Keratinocyte (primary cell): Measurements from ENCODE around the gene RASGRF2. TPM values are rescaled to one million over a fixed set of nuclear protein-coding genes. Genes with fewer than 3 reads are reported as not detected.

ENCODE experiments used
- DNase-seq: peaks from one replicate; pipeline ENCODE4 v3.0.0-alpha.2; 2011; ENCODE audit warnings: low read depth, missing footprints, low spot score
- FAIRE-seq: peaks from 2 replicates; lab custom pipeline; 2011; peaks lifted over from hg19 to GRCh38; lab: Jason Lieb, UNC
- H2AFZ ChIP-seq: 2 replicates; pipeline ENCODE4 v1.6.0; 2012; ENCODE audit warnings: low read length, control low read depth, inconsistent platforms; ENCODE audit not compliant: control insufficient read depth
- H3K27ac ChIP-seq: 2 replicates; pipeline ENCODE4 v1.5.1; 2011; ENCODE audit warnings: low read length; ENCODE audit not compliant: control insufficient read depth, insufficient read depth
- H3K27me3 ChIP-seq: 3 replicates; pipeline ENCODE4 v1.6.0; 2011; ENCODE audit warnings: low read length; ENCODE audit not compliant: control insufficient read depth, insufficient read depth; ENCODE audit errors: extremely low read depth
- H3K36me3 ChIP-seq, 2 experiments: 2 replicates in 1 of 2; 3 replicates in 1 of 2; pipeline ENCODE4 v1.5.1; 2011; ENCODE audit warnings: low read length in 2 of 2, mild to moderate bottlenecking in 1 of 2; ENCODE audit not compliant: control insufficient read depth in 2 of 2, insufficient read depth in 2 of 2; ENCODE audit errors: extremely low read depth in 1 of 2
- H3K4me1 ChIP-seq: 3 replicates; pipeline ENCODE4 v1.5.1; 2011; ENCODE audit warnings: low read length; ENCODE audit not compliant: control insufficient read depth, insufficient read depth; ENCODE audit errors: extremely low read depth
- H3K4me2 ChIP-seq: 3 replicates; pipeline ENCODE4 v1.6.0; 2011; ENCODE audit warnings: low read depth, low read length; ENCODE audit not compliant: control insufficient read depth, insufficient read depth; ENCODE audit errors: extremely low read depth
- H3K4me3 ChIP-seq, 3 experiments: fragments of 200-600 bp in 1 of 3; sonication (generic) in 1 of 3; 2 replicates in 2 of 3; 3 replicates in 1 of 3; pipeline ENCODE4 v1.5.1; 2011 to 2016; ENCODE audit warnings: low read length in 3 of 3, mild to moderate bottlenecking in 3 of 3, control low read depth in 2 of 3, inconsistent platforms in 1 of 3, low read depth in 1 of 3, mixed read lengths in 1 of 3, mixed run types in 1 of 3, moderate library complexity in 1 of 3; ENCODE audit not compliant: control insufficient read depth in 2 of 3, insufficient read depth in 2 of 3; ENCODE audit errors: extremely low read depth in 1 of 3
- H3K79me2 ChIP-seq: 2 replicates; pipeline ENCODE4 v1.6.0; 2012; ENCODE audit warnings: low read length; ENCODE audit not compliant: control insufficient read depth, insufficient read depth
- H3K9ac ChIP-seq: 3 replicates; pipeline ENCODE4 v1.6.0; 2011; ENCODE audit warnings: low read length; ENCODE audit not compliant: control insufficient read depth, insufficient read depth; ENCODE audit errors: extremely low read depth
- H3K9me1 ChIP-seq: 3 replicates; pipeline ENCODE4 v1.6.0; 2011; ENCODE audit warnings: low read length; ENCODE audit not compliant: control insufficient read depth, insufficient read depth; ENCODE audit errors: extremely low read depth
- H3K9me3 ChIP-seq: 2 replicates; pipeline ENCODE4 v1.5.1; 2012; ENCODE audit warnings: low read depth, low read length; ENCODE audit not compliant: control insufficient read depth
- H4K20me1 ChIP-seq: 3 replicates; pipeline ENCODE4 v1.6.0; 2011; ENCODE audit warnings: low read length; ENCODE audit not compliant: control insufficient read depth, insufficient read depth; ENCODE audit errors: extremely low read depth
- CTCF ChIP-seq, 3 experiments: IDR thresholded peaks in 1 of 3; conservative IDR thresholded peaks in 1 of 3; optimal IDR thresholded peaks in 1 of 3; 2 replicates in 2 of 3; 3 replicates in 1 of 3; pipeline versions ENCODE3 to v1.5.1; 2011; ENCODE audit warnings: low read length in 3 of 3, mild to moderate bottlenecking in 3 of 3, moderate library complexity in 2 of 3, control low read depth in 1 of 3, inconsistent platforms in 1 of 3; ENCODE audit not compliant: insufficient read depth in 2 of 3; ENCODE audit errors: extremely low read depth in 1 of 3
- EZH2 ChIP-seq: IDR thresholded peaks from one replicate; pipeline ENCODE4 v1.6.1; 2012; ENCODE audit warnings: inconsistent platforms, mild to moderate bottlenecking, low read length, moderate library complexity
- dilution Hi-C: fragments of 300-500 bp; cut with MboI; formaldehyde crosslinking; loops from one replicate; pipeline ENCODE4 v1.7.0; 2020; ENCODE audit warnings: low sequenced_read_pairs; ENCODE audit not compliant: extremely low pct_ligation_motif_present
- polyA plus RNA-seq, 5 experiments: library from polyadenylated mRNA; depleted of rRNA in 3 of 5; stranded (reverse) in 3 of 5; stranded (forward) in 1 of 5; unstranded in 1 of 5; fragments of >200 nt; gene quantifications; 1 replicate in 1 of 5; 2 replicates in 3 of 5; 3 replicates in 1 of 5; pipeline versions ENCODE4 v1.2.1 to v1.2.3, GENCODE V29; 2011 to 2012; ENCODE audit warnings: missing spikeins in 2 of 5, low read depth in 1 of 5, low replicate concordance in 1 of 5

RASGRF2 gene
- polyA plus RNA-seq, 1 donor (not counting 4 experiments of a cell fraction or from before 2014, with no cell fraction given): 0.03 TPM

GRCh38 chr5:81125959-81126358, 165.8 kb downstream of the RASGRF2 start:
- no peak for FAIRE-seq
- Histone ChIP-seq H4K20me1 (no peaks in the 10 kb centered on the region), H3K9me3 (no peaks in the 10 kb centered on the region), H2AFZ (no peak overlapping the region), H3K9ac (no peak overlapping the region), H3K36me3 (no peaks in the 10 kb centered on the region), H3K4me1 (no peaks in the 10 kb centered on the region), H3K27me3 (no peaks in the 10 kb centered on the region), H3K4me3 (no peak overlapping the region), H3K79me2 (no peaks in the 10 kb centered on the region), H3K4me2 (no peak overlapping the region), H3K27ac (no peak overlapping the region), H3K9me1 (no peaks in the 10 kb centered on the region)
- TF ChIP-seq CTCF (optimal IDR thresholded peaks at IDR 0.05 in 1 of 3, IDR thresholded peaks at IDR 0.05 in 1 of 3, conservative IDR thresholded peaks at IDR 0.05 in 1 of 3; ENCODE audit: extremely low read depth in 1 of 3, insufficient read depth in 2 of 3, low read length in 3 of 3) (no peak), EZH2 (no peak)
- DNase-seq: no peak
- dilution Hi-C loops: no loop called here

GRCh38 chr5:81128416-81128815, 168.3 kb downstream of the RASGRF2 start:
- H2AFZ ChIP-seq: no peak overlapping the region
- no peaks in the 10 kb centered on the region for H3K27me3 ChIP-seq
- no peaks in the 10 kb centered on the region for H3K9me3 ChIP-seq
- TF ChIP-seq EZH2 (no peak), CTCF (optimal IDR thresholded peaks at IDR 0.05 in 1 of 3, IDR thresholded peaks at IDR 0.05 in 1 of 3, conservative IDR thresholded peaks at IDR 0.05 in 1 of 3; ENCODE audit: extremely low read depth in 1 of 3, insufficient read depth in 2 of 3, low read length in 3 of 3) (no peak)
- H3K4me2 ChIP-seq: no peak overlapping the region
- no peaks in the 10 kb centered on the region for H3K79me2 ChIP-seq
- no peaks in the 10 kb centered on the region for H3K4me1 ChIP-seq
- no peak overlapping the region for H3K9ac ChIP-seq
- dilution Hi-C loops: no loop called here
- no peak overlapping the region for H3K4me3 ChIP-seq
- no peaks in the 10 kb centered on the region for H3K9me1 ChIP-seq
- no peaks in the 10 kb centered on the region for H4K20me1 ChIP-seq
- no peak overlapping the region for H3K27ac ChIP-seq
- H3K36me3 ChIP-seq: no peaks in the 10 kb centered on the region
- DNase-seq (no peak), FAIRE-seq (no peak)
